ENCODE data around the gene STK36. TPM values are rescaled to one million over a fixed set of nuclear protein-coding genes. Genes with fewer than 3 reads are reported as not detected.

Gene STK36
- total RNA-seq, 1 experiment from 2014 or later: 38.7 TPM

DNA sequence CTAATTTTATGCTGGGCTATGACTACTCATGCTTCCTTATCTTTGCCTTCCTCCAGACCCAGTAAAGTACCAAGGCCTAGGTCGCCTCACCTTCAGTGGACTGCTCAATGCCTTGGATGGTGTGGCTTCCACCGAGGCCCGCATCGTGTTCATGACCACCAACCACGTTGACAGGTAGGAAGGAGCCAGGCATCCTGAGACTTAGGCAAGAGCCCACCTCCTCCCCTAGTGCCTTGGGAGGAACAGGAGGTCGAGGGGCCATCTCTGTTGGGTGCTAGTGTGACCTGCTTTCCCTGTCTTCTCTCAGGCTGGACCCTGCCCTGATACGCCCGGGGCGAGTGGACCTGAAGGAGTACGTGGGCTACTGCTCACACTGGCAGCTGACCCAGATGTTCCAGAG lies 9.1 kb upstream of the STK36 start:
- H3K9me3 ChIP-seq (ENCODE audit: control insufficient read depth, low read depth, low read length): no peaks in the 10 kb centered on the region
- TF ChIP-seq, protein P1, sequence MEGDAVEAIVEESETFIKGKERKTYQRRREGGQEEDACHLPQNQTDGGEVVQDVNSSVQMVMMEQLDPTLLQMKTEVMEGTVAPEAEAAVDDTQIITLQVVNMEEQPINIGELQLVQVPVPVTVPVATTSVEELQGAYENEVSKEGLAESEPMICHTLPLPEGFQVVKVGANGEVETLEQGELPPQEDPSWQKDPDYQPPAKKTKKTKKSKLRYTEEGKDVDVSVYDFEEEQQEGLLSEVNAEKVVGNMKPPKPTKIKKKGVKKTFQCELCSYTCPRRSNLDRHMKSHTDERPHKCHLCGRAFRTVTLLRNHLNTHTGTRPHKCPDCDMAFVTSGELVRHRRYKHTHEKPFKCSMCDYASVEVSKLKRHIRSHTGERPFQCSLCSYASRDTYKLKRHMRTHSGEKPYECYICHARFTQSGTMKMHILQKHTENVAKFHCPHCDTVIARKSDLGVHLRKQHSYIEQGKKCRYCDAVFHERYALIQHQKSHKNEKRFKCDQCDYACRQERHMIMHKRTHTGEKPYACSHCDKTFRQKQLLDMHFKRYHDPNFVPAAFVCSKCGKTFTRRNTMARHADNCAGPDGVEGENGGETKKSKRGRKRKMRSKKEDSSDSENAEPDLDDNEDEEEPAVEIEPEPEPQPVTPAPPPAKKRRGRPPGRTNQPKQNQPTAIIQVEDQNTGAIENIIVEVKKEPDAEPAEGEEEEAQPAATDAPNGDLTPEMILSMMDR (conservative IDR thresholded peaks at IDR 0.05): no peak
- no peak overlapping the region for H2AK5ac ChIP-seq (ENCODE audit: insufficient read length, low read length)
- no peak for DNase-seq
- Mint-ChIP-seq H3K4me3 (no peak overlapping the region), H3K36me3 (ENCODE audit: insufficient read depth in 1 of 3, low read depth in 3 of 3) (peaks cover 34 to 60% (median 52%) of the 10 kb centered on the region in 3 experiments), H3K27me3 (ENCODE audit: low read depth) (no peaks in the 10 kb centered on the region), H3K9me3 (no peaks in the 10 kb centered on the region), H3K27ac (no peak overlapping the region), H3K4me1 (peaks cover 11 to 12% of the 10 kb centered on the region in 2 experiments)
- no peak overlapping the region for H2BK12ac ChIP-seq (ENCODE audit: insufficient read length, low read depth, low read length)
- H4K8ac ChIP-seq (replicated peaks; ENCODE audit: insufficient read length, low read depth, low read length): no peak overlapping the region
- no peak overlapping the region for H2BK15ac ChIP-seq (ENCODE audit: low read depth, low read length)
- no peak overlapping the region for H4K91ac ChIP-seq (ENCODE audit: insufficient read length, low read depth, low read length)
- peaks cover 11% of the 10 kb centered on the region for H3K23me2 ChIP-seq (ENCODE audit: insufficient read length, low read depth, low read length, poor library complexity, severe bottlenecking)
- no peak overlapping the region for H2BK120ac ChIP-seq (ENCODE audit: low read depth, low read length, poor library complexity, severe bottlenecking)
- H3K23ac ChIP-seq (ENCODE audit: insufficient read length, low read depth, low read length): no peak overlapping the region
- no peak overlapping the region for H3K9ac ChIP-seq (ENCODE audit: extremely low read depth, insufficient read length, low read length)
- H3K18ac ChIP-seq (ENCODE audit: insufficient read length, low read depth, low read length): no peak overlapping the region
- no peak overlapping the region for H3K56ac ChIP-seq (ENCODE audit: insufficient read length, low read depth, low read length)
- H2AFZ ChIP-seq (ENCODE audit: low read length): no peak overlapping the region
- H3K14ac ChIP-seq (ENCODE audit: insufficient read depth, low read length): no peak overlapping the region
- no peak overlapping the region for H2BK5ac ChIP-seq (ENCODE audit: insufficient read length, low read length)
- H3K79me2 ChIP-seq (ENCODE audit: insufficient read depth, low read length): no peaks in the 10 kb centered on the region
- H3K4me2 ChIP-seq (ENCODE audit: insufficient read depth, insufficient read length, low read length): no peak overlapping the region
- H3K27ac ChIP-seq (ENCODE audit: insufficient read length, low read depth, low read length): no peak overlapping the region
- H4K20me1 ChIP-seq (ENCODE audit: control insufficient read depth, insufficient read depth, insufficient read length): no peaks in the 10 kb centered on the region
- H3K4me1 ChIP-seq (ENCODE audit: insufficient read depth, low read length): peaks cover 2% of the 10 kb centered on the region; the same call in 1 of the 2 replicates
- no peak overlapping the region for H2BK20ac ChIP-seq (ENCODE audit: low read depth, low read length, poor library complexity, severe bottlenecking)
- H3K4ac ChIP-seq (ENCODE audit: low read depth, low read length): no peak overlapping the region
- no peak overlapping the region for H3T11ph ChIP-seq (ENCODE audit: low read length)
- H3K79me1 ChIP-seq (ENCODE audit: insufficient read depth, low read depth, low read length, poor library complexity, severe bottlenecking): no peaks in the 10 kb centered on the region
- H4K5ac ChIP-seq (ENCODE audit: insufficient read length, low read depth, low read length): no peak overlapping the region
- no peaks in the 10 kb centered on the region for H3K27me3 ChIP-seq (ENCODE audit: insufficient read depth, low read length)
- no CpG with 5 or more reads among the region's 10 CpGs for WGBS (ENCODE audit: extremely low coverage, insufficient read length, low lambda C conversion rate)

Data from H9 (cell line).